Breast epithelium (tissue), 4 donors: Measurements from ENCODE around the gene PELI3. TPM values are rescaled to one million over a fixed set of nuclear protein-coding genes. Genes with fewer than 3 reads are reported as not detected.

Source experiments
- DNase-seq, 2 donors: peaks; one replicate each; pipeline ENCODE4 v3.0.0-alpha.2; 2019; ENCODE audit warnings: low spot score in 2 of 2
- H3K27ac ChIP-seq, 2 donors: fragments of 200-600 bp; sonication (generic) in 1 of 2; one replicate each; pipeline ENCODE4 v1.5.1; 2016 to 2019; ENCODE audit warnings: mild to moderate bottlenecking in 1 of 2
- H3K27me3 ChIP-seq, 2 donors: fragments of 200-600 bp; sonication (generic) in 1 of 2; one replicate each; pipeline versions ENCODE4 v1.5.1 to v1.6.0; 2017 to 2019; ENCODE audit warnings: control low read depth in 1 of 2, mild to moderate bottlenecking in 1 of 2
- H3K36me3 ChIP-seq: fragments of 200-600 bp; one replicate; pipeline ENCODE4 v1.5.1; 2019
- H3K4me1 ChIP-seq, 2 donors: fragments of 200-600 bp; sonication (generic); one replicate each; pipeline ENCODE4 v1.5.1; 2016 to 2019; ENCODE audit warnings: control low read depth in 1 of 2
- H3K4me3 ChIP-seq, 3 donors: fragments of 200-600 bp; sonication (generic); 1 replicate in 2 of 3; 2 replicates in 1 of 3; pipeline ENCODE4 v1.5.1; 2016 to 2019; ENCODE audit warnings: mild to moderate bottlenecking in 3 of 3, moderate library complexity in 2 of 3
- H3K9me3 ChIP-seq, 2 donors: fragments of 200-600 bp; sonication (generic) in 1 of 2; one replicate each; pipeline ENCODE4 v1.5.1; 2016 to 2019; ENCODE audit warnings: control low read depth in 1 of 2
- CTCF ChIP-seq, 3 donors: fragments of 450-650 bp; IDR thresholded peaks; one replicate each; pipeline ENCODE4 v1.5.1; 2016 to 2017; ENCODE audit warnings: antibody characterized with exemption in 3 of 3, mild to moderate bottlenecking in 3 of 3, moderate library complexity in 3 of 3
- POLR2A ChIP-seq: fragments of 450-650 bp; IDR thresholded peaks from one replicate; pipeline ENCODE4 v1.6.1; 2016; ENCODE audit warnings: antibody characterized with exemption, mild to moderate bottlenecking, moderate library complexity
- POLR2AphosphoS5 ChIP-seq, 3 donors: sonication (generic); formaldehyde crosslinking; IDR thresholded peaks; one replicate each; pipeline ENCODE4 v1.6.1; 2017; ENCODE audit warnings: antibody characterized with exemption in 3 of 3
- intact Hi-C: fragments of 100-400 bp; cut with DNase I; formaldehyde crosslinking; loops from one replicate; pipeline ENCODE4 v1.15.1; 2023; ENCODE audit warnings: low total_unique reads
- total RNA-seq, 3 donors: library from RNA; depleted of rRNA; stranded (reverse); fragments of >200 nt; gene quantifications; one replicate each; pipeline ENCODE4 v1.1.0, GENCODE V29; 2016

PELI3 gene
- total RNA-seq, 3 donors from 2014 or later, result 16.0 to 20.0 (median 18.6) TPM

GRCh38 chr11:66443602-66444001 lies 23.1 kb upstream of the PELI3 start:
- H3K27ac ChIP-seq, result no peak overlapping the region
- H3K4me3 ChIP-seq, result no peak overlapping the region
- H3K27me3 ChIP-seq, result no peaks in the 10 kb centered on the region
- intact Hi-C loops, result no loop called here
- H3K4me1 ChIP-seq, result no peaks in the 10 kb centered on the region
- DNase-seq, result no peak
- no peaks in the 10 kb centered on the region for H3K36me3 ChIP-seq
- TF ChIP-seq POLR2A (no peak), POLR2AphosphoS5 (IDR thresholded peaks at IDR 0.05) (no peak), CTCF (IDR thresholded peaks at IDR 0.05) (no peak)
- H3K9me3 ChIP-seq, result peaks cover 5 to 7% of the 10 kb centered on the region in 2 donors

GRCh38 chr11:66447012-66447411 lies 19.7 kb upstream of the PELI3 start:
- Histone ChIP-seq H3K4me3 (no peak overlapping the region), H3K27ac (no peak overlapping the region), H3K4me1 (no peaks in the 10 kb centered on the region), H3K36me3 (no peaks in the 10 kb centered on the region), H3K27me3 (no peaks in the 10 kb centered on the region), H3K9me3 (peaks cover 5 to 7% of the 10 kb centered on the region in 2 donors)
- DNase-seq, result no peak
- TF ChIP-seq POLR2A (no peak), POLR2AphosphoS5 (IDR thresholded peaks at IDR 0.05) (no peak), CTCF (IDR thresholded peaks at IDR 0.05) (no peak)
- intact Hi-C loops, result no loop called here

- Histone ChIP-seq H3K36me3 (no peaks in the 10 kb centered on the region), H3K27ac (no peak overlapping the region), H3K4me3 (no peak overlapping the region), H3K9me3 (peaks cover 0 to 1% of the 10 kb centered on the region in 2 donors), H3K4me1 (no peaks in the 10 kb centered on the region), H3K27me3 (no peaks in the 10 kb centered on the region)
- TF ChIP-seq CTCF (IDR thresholded peaks at IDR 0.05) (no peak), POLR2A (no peak), POLR2AphosphoS5 (IDR thresholded peaks at IDR 0.05) (no peak)
- intact Hi-C loops, result no loop called here
- no peak for DNase-seq
Observed at GRCh38 chr11:66448523-66448922, 18.2 kb upstream of the PELI3 start.

GRCh38 chr11:66450560-66450959 lies 16.1 kb upstream of the PELI3 start:
- H3K27me3 ChIP-seq, result no peaks in the 10 kb centered on the region
- H3K36me3 ChIP-seq, result no peaks in the 10 kb centered on the region
- no peak overlapping the region for H3K4me3 ChIP-seq
- intact Hi-C loops, result no loop called here
- no peak for DNase-seq
- TF ChIP-seq POLR2AphosphoS5 (IDR thresholded peaks at IDR 0.05), result no peak
- TF ChIP-seq CTCF (IDR thresholded peaks at IDR 0.05), result no peak
- no peak for TF ChIP-seq POLR2A
- H3K4me1 ChIP-seq, result no peaks in the 10 kb centered on the region
- H3K27ac ChIP-seq, result no peak overlapping the region
- H3K9me3 ChIP-seq, result no peaks in the 10 kb centered on the region

- no peak overlapping the region for H3K4me3 ChIP-seq
- H3K27ac ChIP-seq, result no peak overlapping the region
- H3K9me3 ChIP-seq, result no peaks in the 10 kb centered on the region
- no peaks in the 10 kb centered on the region for H3K27me3 ChIP-seq
- H3K4me1 ChIP-seq, result no peaks in the 10 kb centered on the region
- no peaks in the 10 kb centered on the region for H3K36me3 ChIP-seq
- intact Hi-C loops, result no loop called here
- TF ChIP-seq POLR2A, result no peak
- no peak for TF ChIP-seq CTCF (IDR thresholded peaks at IDR 0.05)
- TF ChIP-seq POLR2AphosphoS5 (IDR thresholded peaks at IDR 0.05), result no peak
- no peak for DNase-seq
Observed at GRCh38 chr11:66451663-66452062, 15.0 kb upstream of the PELI3 start.
